GM13977 (cell line): ENCODE measurements around the gene CCKAR.

Source experiments
- DNase-seq: peaks from one replicate; pipeline ENCODE4 v3.0.0; 2012; ENCODE audit warnings: low spot score
- in situ Hi-C: fragments of 300-500 bp; cut with MboI; formaldehyde crosslinking; loops from one replicate; pipeline ENCODE4 v1.12.0; 2022; ENCODE audit warnings: low sequenced_read_pairs, low pct_unique_long_range_greater_than_20kb, mixed read lengths, inconsistent platforms; ENCODE audit not compliant: unreplicated experiment
- TF ChIP-seq, protein P1 (sequence below): IDR thresholded peaks from 2 replicates; pipeline ENCODE4 v1.5.1; 2012; ENCODE audit warnings: mild to moderate bottlenecking, control low read depth; ENCODE audit not compliant: insufficient read depth; ENCODE audit errors: extremely low read depth, missing control alignments

CCKAR gene

GRCh38 chr4:26525136-26525770 lies 35.0 kb upstream of the CCKAR start:
- TF ChIP-seq, protein P1, sequence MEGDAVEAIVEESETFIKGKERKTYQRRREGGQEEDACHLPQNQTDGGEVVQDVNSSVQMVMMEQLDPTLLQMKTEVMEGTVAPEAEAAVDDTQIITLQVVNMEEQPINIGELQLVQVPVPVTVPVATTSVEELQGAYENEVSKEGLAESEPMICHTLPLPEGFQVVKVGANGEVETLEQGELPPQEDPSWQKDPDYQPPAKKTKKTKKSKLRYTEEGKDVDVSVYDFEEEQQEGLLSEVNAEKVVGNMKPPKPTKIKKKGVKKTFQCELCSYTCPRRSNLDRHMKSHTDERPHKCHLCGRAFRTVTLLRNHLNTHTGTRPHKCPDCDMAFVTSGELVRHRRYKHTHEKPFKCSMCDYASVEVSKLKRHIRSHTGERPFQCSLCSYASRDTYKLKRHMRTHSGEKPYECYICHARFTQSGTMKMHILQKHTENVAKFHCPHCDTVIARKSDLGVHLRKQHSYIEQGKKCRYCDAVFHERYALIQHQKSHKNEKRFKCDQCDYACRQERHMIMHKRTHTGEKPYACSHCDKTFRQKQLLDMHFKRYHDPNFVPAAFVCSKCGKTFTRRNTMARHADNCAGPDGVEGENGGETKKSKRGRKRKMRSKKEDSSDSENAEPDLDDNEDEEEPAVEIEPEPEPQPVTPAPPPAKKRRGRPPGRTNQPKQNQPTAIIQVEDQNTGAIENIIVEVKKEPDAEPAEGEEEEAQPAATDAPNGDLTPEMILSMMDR: no peak

GRCh38 chr4:26524011-26524410 lies 33.7 kb upstream of the CCKAR start:
- in situ Hi-C loops: no loop called here
- TF ChIP-seq, protein P1: no peak
- no peak for DNase-seq

More at GRCh38 chr4:26525136-26525770, 35.0 kb upstream of the CCKAR start:
- in situ Hi-C loops: no loop called here
- no peak for DNase-seq

- in situ Hi-C loops: no loop called here
- TF ChIP-seq, protein P1: no peak
- DNase-seq: no peak
Measured at GRCh38 chr4:26522478-26522877, 32.2 kb upstream of the CCKAR start.

GRCh38 chr4:26520728-26521450 lies 30.6 kb upstream of the CCKAR start:
- in situ Hi-C loops: no loop called here
- TF ChIP-seq, protein P1: no peak
- DNase-seq: no peak

- TF ChIP-seq, protein P1: no peak
- in situ Hi-C loops: no loop called here
- no peak for DNase-seq
Measured at GRCh38 chr4:26515936-26516335, 25.7 kb upstream of the CCKAR start.

- DNase-seq: no peak
- in situ Hi-C loops: no loop called here
- TF ChIP-seq, protein P1: no peak
Measured at GRCh38 chr4:26510334-26510964, 20.2 kb upstream of the CCKAR start.
